ENCODE measurements around the gene KIF17.

- TF ChIP-seq CTCF (conservative IDR thresholded peaks at IDR 0.05; ENCODE audit: low read depth, low read length) = no peak
- TF ChIP-seq POLR2A (IDR thresholded peaks at IDR 0.05; ENCODE audit: low read depth, low read length) = no peak
- no peak for TF ChIP-seq MAFK (IDR thresholded peaks at IDR 0.05; ENCODE audit: low read depth, low read length)
- TF ChIP-seq RAD21 (IDR thresholded peaks at IDR 0.05; ENCODE audit: low read length) = no peak
- no peak for TF ChIP-seq FOS (IDR thresholded peaks at IDR 0.05; ENCODE audit: low read depth, low read length)
- TF ChIP-seq ELK1 (IDR thresholded peaks at IDR 0.05; ENCODE audit: borderline replicate concordance, low read depth, low read length) = no peak
- no peak for TF ChIP-seq CHD1 (IDR thresholded peaks at IDR 0.05; ENCODE audit: low read depth, low read length)
- no peak for TF ChIP-seq CEBPB (IDR thresholded peaks at IDR 0.05; ENCODE audit: low read depth, low read length)
- no peak for TF ChIP-seq RFX5 (IDR thresholded peaks at IDR 0.05; ENCODE audit: low read depth, low read length)
- no peak for TF ChIP-seq MXI1 (IDR thresholded peaks at IDR 0.05; ENCODE audit: borderline replicate concordance, low read depth, low read length)
Observed at GRCh38 chr1:20742671-20743070, 24.9 kb upstream of the KIF17 start.

Data from IMR-90 (cell line).